ENCODE data around the gene CFAP61.
"Not testable (repeated sequence)": the region's sequence is repeated elsewhere in the genome, so short reads cannot be mapped to it uniquely, and the experiment has no call there.

Gene CFAP61

GRCh38 chr20:20237093-20237959 is 185.0 kb downstream of the CFAP61 start:
- peak in 1 of 2 experiments; percentile 1 for DNase-seq

- DNase-seq = peak in 1 of 2 experiments; percentile 8
Observed at GRCh38 chr20:20241976-20242375, 189.6 kb downstream of the CFAP61 start.

- not testable (repeated sequence) for DNase-seq
Observed at GRCh38 chr20:20244384-20244783, 192.1 kb downstream of the CFAP61 start.

GRCh38 chr20:20246996-20247633 is 194.8 kb downstream of the CFAP61 start:
- no peak for DNase-seq

GRCh38 chr20:20248620-20249200 is 196.4 kb downstream of the CFAP61 start:
- DNase-seq = no peak

- DNase-seq = no peak
Observed at GRCh38 chr20:20251317-20251716, 199.0 kb downstream of the CFAP61 start.

- DNase-seq = no peak
Observed at GRCh38 chr20:20251836-20252235, 199.5 kb downstream of the CFAP61 start.

- no peak for DNase-seq
Observed at GRCh38 chr20:20253039-20253743, 200.9 kb downstream of the CFAP61 start.

- DNase-seq = no peak
Observed at GRCh38 chr20:20253744-20254330, 201.5 kb downstream of the CFAP61 start.

GRCh38 chr20:20255099-20255498 is 202.8 kb downstream of the CFAP61 start:
- no peak for DNase-seq

- no peak for DNase-seq
Observed at GRCh38 chr20:20259533-20259932, 207.2 kb downstream of the CFAP61 start.

- DNase-seq = no peak
Observed at GRCh38 chr20:20261159-20261558, 208.8 kb downstream of the CFAP61 start.

- no peak for DNase-seq
Observed at GRCh38 chr20:20265210-20265609, 212.9 kb downstream of the CFAP61 start.

GRCh38 chr20:20266552-20266951 is 214.2 kb downstream of the CFAP61 start:
- no peak for DNase-seq

- DNase-seq = no peak
Observed at GRCh38 chr20:20267685-20268370, 215.5 kb downstream of the CFAP61 start.

- no peak for DNase-seq
Observed at GRCh38 chr20:20271271-20271670, 218.9 kb downstream of the CFAP61 start.

- no peak for DNase-seq
Observed at GRCh38 chr20:20272686-20273085, 220.4 kb downstream of the CFAP61 start.

- DNase-seq = no peak
Observed at GRCh38 chr20:20273286-20273685, 221.0 kb downstream of the CFAP61 start.

- DNase-seq = no peak
Observed at GRCh38 chr20:20274821-20275220, 222.5 kb downstream of the CFAP61 start.

GRCh38 chr20:20275636-20276035 is 223.3 kb downstream of the CFAP61 start:
- no peak for DNase-seq

GRCh38 chr20:20276811-20277530 is 224.6 kb downstream of the CFAP61 start:
- DNase-seq = no peak
